GM23338 (cell line): Measurements from ENCODE around the gene B4GALNT2. TPM values are rescaled to one million over a fixed set of nuclear protein-coding genes. Genes with fewer than 3 reads are reported as not detected.

Experiments
- ATAC-seq: fragments of 200-7000 bp; cut with Tn5 transposase; 3 replicates; pipeline ENCODE4 v1.9.1; 2020
- DNase-seq: peaks from one replicate; pipeline ENCODE4 v3.0.0-alpha.2; 2015; ENCODE audit warnings: low spot score
- H2AFZ ChIP-seq: fragments of 200-600 bp; sonication (generic); 2 replicates; pipeline ENCODE4 v1.8.0; 2016; ENCODE audit warnings: antibody characterized with exemption, mild to moderate bottlenecking, moderate library complexity
- H3F3A ChIP-seq: fragments of 200-600 bp; sonication (generic); replicated peaks from 2 replicates; pipeline ENCODE4 v1.8.0; 2017; ENCODE audit warnings: antibody characterized with exemption, mixed run types, low read depth
- H3K27ac ChIP-seq: fragments of 200-600 bp; sonication (generic); 2 replicates; pipeline ENCODE4 v1.6.1; 2016; ENCODE audit warnings: low read depth
- H3K27me3 ChIP-seq: fragments of 200-600 bp; sonication (generic); 2 replicates; pipeline ENCODE4 v1.8.0; 2016; ENCODE audit warnings: mild to moderate bottlenecking, mixed run types, moderate library complexity; ENCODE audit not compliant: insufficient read depth
- H3K36me3 ChIP-seq: fragments of 200-600 bp; sonication (generic); 2 replicates; pipeline ENCODE4 v1.8.0; 2016; ENCODE audit warnings: mild to moderate bottlenecking; ENCODE audit not compliant: insufficient read depth
- H3K4me1 ChIP-seq: fragments of 200-600 bp; sonication (generic); 2 replicates; pipeline ENCODE4 v1.8.0; 2016; ENCODE audit warnings: mild to moderate bottlenecking, moderate library complexity; ENCODE audit not compliant: insufficient read depth
- H3K4me2 ChIP-seq: fragments of 200-600 bp; sonication (generic); 2 replicates; pipeline ENCODE4 v1.7.1; 2017; ENCODE audit warnings: mixed run types
- H3K4me3 ChIP-seq: fragments of 200-600 bp; sonication (generic); 2 replicates; pipeline ENCODE4 v1.6.1; 2016; ENCODE audit warnings: mixed run types
- H3K79me2 ChIP-seq: fragments of 200-600 bp; sonication (generic); replicated peaks from 2 replicates; pipeline ENCODE4 v1.8.0; 2017; ENCODE audit warnings: mild to moderate bottlenecking; ENCODE audit not compliant: insufficient read depth
- H3K9me2 ChIP-seq: fragments of 200-600 bp; sonication (generic); 2 replicates; pipeline ENCODE4 v1.8.0; 2017; ENCODE audit not compliant: insufficient read depth
- H4K20me1 ChIP-seq: fragments of 200-600 bp; sonication (generic); replicated peaks from 2 replicates; pipeline ENCODE4 v1.8.0; 2017; ENCODE audit warnings: mild to moderate bottlenecking; ENCODE audit not compliant: insufficient read depth
- H3K27ac Mint-ChIP-seq: 2 replicates; pipeline ENCODE4 v1.8.0; 2020; ENCODE audit warnings: inconsistent platforms, mild to moderate bottlenecking, moderate library complexity, mixed read lengths
- H3K27me3 Mint-ChIP-seq: 3 replicates; pipeline ENCODE4 v1.8.0; 2022; ENCODE audit warnings: low read depth, mild to moderate bottlenecking, moderate library complexity, mixed read lengths, inconsistent platforms; ENCODE audit not compliant: insufficient read depth, poor library complexity
- H3K36me3 Mint-ChIP-seq: 3 replicates; pipeline ENCODE4 v1.8.0; 2021; ENCODE audit warnings: low read depth, mild to moderate bottlenecking, inconsistent platforms, moderate library complexity, mixed read lengths
- H3K4me1 Mint-ChIP-seq: 3 replicates; pipeline ENCODE4 v1.8.0; 2020; ENCODE audit warnings: mild to moderate bottlenecking, inconsistent platforms, mixed read lengths
- H3K4me3 Mint-ChIP-seq: 3 replicates; pipeline ENCODE4 v1.8.0; 2021; ENCODE audit warnings: moderate library complexity, mild to moderate bottlenecking, inconsistent platforms, mixed read lengths
- H3K9me3 Mint-ChIP-seq: 3 replicates; pipeline ENCODE4 v1.8.0; 2020; ENCODE audit warnings: moderate library complexity, mild to moderate bottlenecking, inconsistent platforms, mixed read lengths
- CREB1 ChIP-seq: fragments of 250-450 bp; sonication (Bioruptor Pico); IDR thresholded peaks from 2 replicates; pipeline ENCODE4 v1.5.0; 2020; ENCODE audit warnings: low read depth, mild to moderate bottlenecking, moderate library complexity
- ETS1 ChIP-seq: IDR thresholded peaks from 2 replicates; pipeline ENCODE4 v1.6.1; 2016; ENCODE audit warnings: antibody characterized with exemption
- EZH2 ChIP-seq: fragments of 200-600 bp; sonication (generic); IDR thresholded peaks from one replicate; pipeline ENCODE4 v1.8.0; 2017; ENCODE audit warnings: antibody characterized with exemption, mild to moderate bottlenecking, low read depth; ENCODE audit not compliant: unreplicated experiment
- EZH2phosphoT487 ChIP-seq: fragments of 200-600 bp; sonication (generic); IDR thresholded peaks from one replicate; pipeline ENCODE4 v1.8.1; 2018; ENCODE audit warnings: antibody characterized with exemption; ENCODE audit not compliant: unreplicated experiment
- JUNB ChIP-seq: IDR thresholded peaks from one replicate; pipeline ENCODE4 v1.6.1; 2016; ENCODE audit warnings: antibody characterized with exemption; ENCODE audit not compliant: unreplicated experiment
- NANOG ChIP-seq: IDR thresholded peaks from 2 replicates; pipeline ENCODE4 v1.6.1; 2016; ENCODE audit warnings: antibody characterized with exemption, borderline replicate concordance
- POLR2AphosphoS5 ChIP-seq: IDR thresholded peaks from 2 replicates; pipeline ENCODE4 v1.6.1; 2016; ENCODE audit warnings: antibody characterized with exemption, low read depth
- REST ChIP-seq: IDR thresholded peaks from one replicate; pipeline ENCODE4 v1.6.1; 2018; ENCODE audit warnings: antibody characterized with exemption; ENCODE audit not compliant: unreplicated experiment
- ZNF331 ChIP-seq: fragments of 250-450 bp; sonication (Bioruptor Pico); IDR thresholded peaks from 2 replicates; pipeline ENCODE4 v1.5.0; 2020; ENCODE audit warnings: low read depth, mild to moderate bottlenecking, moderate library complexity
- ZNF462 ChIP-seq: fragments of 250-450 bp; sonication (Bioruptor Pico); IDR thresholded peaks from 2 replicates; pipeline ENCODE4 v1.5.0; 2020; ENCODE audit warnings: mild to moderate bottlenecking, moderate library complexity
- polyA plus RNA-seq: library from polyadenylated mRNA; unstranded; fragments of >200 nt; fragmentation: Nextera tagmentation; extraction: Ambion mirVana; gene quantifications from 2 replicates; pipeline ENCODE4 v1.2.1, GENCODE V29; 2016
- total RNA-seq: library from RNA; depleted of rRNA; stranded (reverse); fragments of >200 nt; shearing (Covaris generic); gene quantifications from 2 replicates; pipeline ENCODE4 v1.2.3, GENCODE V29; 2014

Gene B4GALNT2
- total and polyA plus RNA-seq, 2 experiments from 2014 or later, result not detected

- DNase-seq (no peak), ATAC-seq (no peak)
- no peak overlapping the region for H3K4me3 ChIP-seq
- H3F3A ChIP-seq, result no peaks in the 10 kb centered on the region
- H3K27ac ChIP-seq, result no peak overlapping the region
- Mint-ChIP-seq H3K27me3 (peaks cover 11% of the 10 kb centered on the region), H3K27ac (no peak overlapping the region), H3K4me3 (no peak overlapping the region; the same call in 2 of the 3 replicates), H3K9me3 (no peaks in the 10 kb centered on the region), H3K36me3 (no peaks in the 10 kb centered on the region), H3K4me1 (no peaks in the 10 kb centered on the region; the same call in 2 of the 3 replicates)
- no peak overlapping the region for H3K4me2 ChIP-seq
- H2AFZ ChIP-seq, result no peak overlapping the region
- H3K27me3 ChIP-seq, result no peaks in the 10 kb centered on the region
- H4K20me1 ChIP-seq, result no peaks in the 10 kb centered on the region
- 0 out of 2 replicates have a peak, but pooled peaks cover 4% of the 10 kb centered on the region for H3K9me2 ChIP-seq
- H3K36me3 ChIP-seq, result no peaks in the 10 kb centered on the region
- no peaks in the 10 kb centered on the region for H3K79me2 ChIP-seq
- TF ChIP-seq ZNF462 (CRISPR knock-in tag) (no peak), POLR2AphosphoS5 (no peak), JUNB (no peak), EZH2 (no peak), REST (no peak), CREB1 (CRISPR knock-in tag) (no peak), NANOG (no peak), ZNF331 (CRISPR knock-in tag) (no peak), EZH2phosphoT487 (no peak), ETS1 (no peak)
- no peaks in the 10 kb centered on the region for H3K4me1 ChIP-seq
Observed at GRCh38 chr17:49201481-49201927, 68.9 kb downstream of the B4GALNT2 start.
